B cell (primary cell): ENCODE results near the gene ODC1.

Experiments used
- CTCF ChIP-seq: fragments of 200-600 bp; IDR thresholded peaks from one replicate; pipeline ENCODE4 v1.8.0; 2022; ENCODE audit warnings: antibody characterized with exemption, mild to moderate bottlenecking
- EZH2 ChIP-seq: IDR thresholded peaks from 2 replicates; pipeline ENCODE4 v1.6.1; 2012; ENCODE audit warnings: borderline replicate concordance, low read depth, mild to moderate bottlenecking, moderate library complexity, low read length; ENCODE audit not compliant: insufficient read depth, poor library complexity, severe bottlenecking

GRCh38 chr2:10390369-10390801, 57.7 kb downstream of the ODC1 start:
- no peak for TF ChIP-seq EZH2
- no peak for TF ChIP-seq CTCF
